ENCODE results near the gene GNAI2.

The GNAI2 gene

GRCh38 chr3:50245831-50246516 lies 10.0 kb downstream of the GNAI2 start:
- no peak for FAIRE-seq
- TF ChIP-seq, protein P1, sequence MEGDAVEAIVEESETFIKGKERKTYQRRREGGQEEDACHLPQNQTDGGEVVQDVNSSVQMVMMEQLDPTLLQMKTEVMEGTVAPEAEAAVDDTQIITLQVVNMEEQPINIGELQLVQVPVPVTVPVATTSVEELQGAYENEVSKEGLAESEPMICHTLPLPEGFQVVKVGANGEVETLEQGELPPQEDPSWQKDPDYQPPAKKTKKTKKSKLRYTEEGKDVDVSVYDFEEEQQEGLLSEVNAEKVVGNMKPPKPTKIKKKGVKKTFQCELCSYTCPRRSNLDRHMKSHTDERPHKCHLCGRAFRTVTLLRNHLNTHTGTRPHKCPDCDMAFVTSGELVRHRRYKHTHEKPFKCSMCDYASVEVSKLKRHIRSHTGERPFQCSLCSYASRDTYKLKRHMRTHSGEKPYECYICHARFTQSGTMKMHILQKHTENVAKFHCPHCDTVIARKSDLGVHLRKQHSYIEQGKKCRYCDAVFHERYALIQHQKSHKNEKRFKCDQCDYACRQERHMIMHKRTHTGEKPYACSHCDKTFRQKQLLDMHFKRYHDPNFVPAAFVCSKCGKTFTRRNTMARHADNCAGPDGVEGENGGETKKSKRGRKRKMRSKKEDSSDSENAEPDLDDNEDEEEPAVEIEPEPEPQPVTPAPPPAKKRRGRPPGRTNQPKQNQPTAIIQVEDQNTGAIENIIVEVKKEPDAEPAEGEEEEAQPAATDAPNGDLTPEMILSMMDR (IDR thresholded peaks at IDR 0.05; ENCODE audit: insufficient read depth, missing control alignments): peak; percentile 87
- DNase-seq (ENCODE audit: insufficient read length, low spot score): peak; percentile 93

DNA sequence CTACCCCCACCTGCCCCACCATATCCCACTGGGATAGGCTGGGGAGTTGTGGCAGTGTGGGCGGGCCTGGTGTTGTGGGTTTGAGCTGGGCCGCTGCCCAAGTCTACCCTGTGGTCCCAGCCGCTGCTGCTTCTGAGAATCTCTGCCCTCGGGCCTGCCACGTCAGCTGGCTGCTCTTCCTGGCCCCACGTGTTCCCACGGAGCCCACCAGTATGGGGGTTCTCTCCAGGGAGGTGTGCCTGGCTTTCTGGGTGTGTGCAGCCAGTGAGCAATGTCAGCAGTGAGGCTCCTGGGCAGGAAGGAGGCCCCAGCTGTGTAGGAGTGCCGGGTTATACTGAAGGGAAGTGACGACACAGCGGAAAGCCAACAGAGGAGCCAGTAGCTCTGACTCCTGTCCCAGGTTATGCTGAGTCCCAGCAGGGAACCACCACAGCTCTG lies 10.5 kb downstream of the GNAI2 start:
- FAIRE-seq: no peak
- TF ChIP-seq, protein P1 (IDR thresholded peaks at IDR 0.05; ENCODE audit: insufficient read depth, missing control alignments): no peak
- DNase-seq (ENCODE audit: insufficient read length, low spot score): no peak

DNA sequence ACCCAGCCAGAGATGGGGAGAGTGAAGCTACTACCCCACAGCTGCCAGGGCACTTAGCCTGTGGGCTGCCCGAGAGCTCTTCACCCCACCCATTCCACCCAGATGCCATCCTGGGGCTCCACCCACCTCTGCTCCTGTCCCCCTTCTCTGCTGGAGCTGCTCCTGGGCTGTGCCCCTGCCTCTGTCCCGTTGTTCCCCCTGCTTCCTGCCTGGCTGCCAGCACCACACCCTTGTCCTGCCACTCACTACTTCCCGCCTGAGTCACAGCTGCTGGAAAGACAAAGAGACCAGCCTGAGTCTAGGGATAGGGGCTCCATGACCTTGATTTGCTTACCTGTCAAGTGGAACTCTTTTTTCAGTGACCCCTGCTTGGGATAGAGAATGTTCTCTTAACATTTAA lies 12.4 kb downstream of the GNAI2 start:
- FAIRE-seq (no peak), DNase-seq (ENCODE audit: insufficient read length, low spot score) (no peak)
- TF ChIP-seq, protein P1 (IDR thresholded peaks at IDR 0.05; ENCODE audit: insufficient read depth, missing control alignments): no peak

- TF ChIP-seq, protein P1 (IDR thresholded peaks at IDR 0.05; ENCODE audit: insufficient read depth, missing control alignments): no peak
- DNase-seq (ENCODE audit: insufficient read length, low spot score) (no peak), FAIRE-seq (no peak)
Measured at GRCh38 chr3:50249457-50249856, 13.5 kb downstream of the GNAI2 start.

GRCh38 chr3:50250514-50250913 lies 14.5 kb downstream of the GNAI2 start:
- DNase-seq (ENCODE audit: insufficient read length, low spot score) (no peak), FAIRE-seq (no peak)
- TF ChIP-seq, protein P1 (IDR thresholded peaks at IDR 0.05; ENCODE audit: insufficient read depth, missing control alignments): no peak

DNA sequence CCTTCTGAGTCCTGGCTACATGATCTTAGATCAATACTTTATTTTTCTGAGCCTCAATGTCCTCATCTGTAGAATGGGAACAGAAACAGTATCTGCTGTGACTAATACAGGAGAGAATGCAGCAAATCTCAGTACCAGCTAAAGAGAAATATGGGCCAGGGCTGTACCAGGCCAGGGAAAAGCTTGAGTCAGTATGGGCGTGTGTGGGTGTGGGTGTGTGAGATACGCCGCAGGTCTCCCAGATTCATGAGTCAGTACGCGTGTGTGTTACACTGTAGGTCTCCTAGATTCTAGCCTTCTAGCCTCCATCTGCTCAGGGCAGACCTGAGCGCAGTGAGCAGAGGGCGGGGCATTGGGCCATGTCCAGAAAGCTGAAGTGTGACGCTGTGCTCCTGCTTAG lies 15.2 kb downstream of the GNAI2 start:
- TF ChIP-seq, protein P1 (IDR thresholded peaks at IDR 0.05; ENCODE audit: insufficient read depth, missing control alignments): no peak
- FAIRE-seq (no peak), DNase-seq (ENCODE audit: insufficient read length, low spot score) (no peak)

DNA sequence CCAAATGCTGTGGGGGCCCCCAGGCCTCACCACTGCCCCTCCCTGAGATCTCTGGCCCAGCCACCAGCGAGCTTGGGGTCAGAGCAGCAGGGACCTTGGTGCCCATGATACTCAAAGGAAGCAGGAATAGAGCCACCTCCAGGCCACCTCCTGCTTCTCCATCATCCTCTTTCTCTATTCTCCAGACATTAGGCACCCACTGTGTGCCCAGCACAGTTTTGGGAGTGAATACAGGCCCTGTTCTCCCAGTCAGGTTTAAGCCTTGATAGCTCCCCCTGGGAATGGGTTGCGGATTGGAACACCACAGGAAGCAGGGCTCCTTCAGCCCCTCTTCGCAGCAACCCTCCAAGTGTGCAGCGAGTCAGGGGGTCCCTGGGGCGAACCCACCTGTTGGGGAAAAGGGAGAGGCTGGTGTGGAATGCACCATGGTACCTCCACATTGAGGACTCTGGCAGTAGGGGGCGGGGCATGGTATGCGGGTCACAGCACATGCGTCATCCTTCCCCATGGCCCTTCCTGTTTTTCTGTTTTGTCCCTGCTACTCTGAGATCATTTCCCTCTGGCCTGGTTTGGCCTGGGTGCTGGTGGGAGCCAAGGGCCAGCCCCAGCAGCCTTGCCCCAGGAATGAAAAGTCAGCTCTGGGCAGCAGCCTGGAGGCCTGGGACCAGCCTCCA lies 18.7 kb downstream of the GNAI2 start:
- FAIRE-seq (no peak), DNase-seq (ENCODE audit: insufficient read length, low spot score) (no peak)
- TF ChIP-seq, protein P1 (IDR thresholded peaks at IDR 0.05; ENCODE audit: insufficient read depth, missing control alignments): no peak

Measured in D721Med (cell line).